Right lung (tissue), 5 donors: ENCODE data around the gene B4GALT2. TPM values are rescaled to one million over a fixed set of nuclear protein-coding genes. Genes with fewer than 3 reads are reported as not detected.

Source experiments
- DNase-seq, 2 donors: peaks; one replicate each; pipeline ENCODE4 v3.0.0-alpha.2; 2013
- polyA plus RNA-seq, 5 donors: library from polyadenylated mRNA; unstranded; fragments of 120-200 nt; gene quantifications; one replicate each; pipeline versions ENCODE4 v1.2.1 to v1.2.3, GENCODE V29; 2013; ENCODE audit warnings: inconsistent platforms in 1 of 5, low replicate concordance in 1 of 5; ENCODE audit not compliant: insufficient read length in 5 of 5, insufficient read depth in 1 of 5

Gene B4GALT2
- polyA plus RNA-seq, 5 donors = 32.0 to 70.2 (median 40.1) TPM

GRCh38 chr1:43945674-43946235 lies 33.3 kb upstream of the B4GALT2 start:
- no peak for DNase-seq

DNA sequence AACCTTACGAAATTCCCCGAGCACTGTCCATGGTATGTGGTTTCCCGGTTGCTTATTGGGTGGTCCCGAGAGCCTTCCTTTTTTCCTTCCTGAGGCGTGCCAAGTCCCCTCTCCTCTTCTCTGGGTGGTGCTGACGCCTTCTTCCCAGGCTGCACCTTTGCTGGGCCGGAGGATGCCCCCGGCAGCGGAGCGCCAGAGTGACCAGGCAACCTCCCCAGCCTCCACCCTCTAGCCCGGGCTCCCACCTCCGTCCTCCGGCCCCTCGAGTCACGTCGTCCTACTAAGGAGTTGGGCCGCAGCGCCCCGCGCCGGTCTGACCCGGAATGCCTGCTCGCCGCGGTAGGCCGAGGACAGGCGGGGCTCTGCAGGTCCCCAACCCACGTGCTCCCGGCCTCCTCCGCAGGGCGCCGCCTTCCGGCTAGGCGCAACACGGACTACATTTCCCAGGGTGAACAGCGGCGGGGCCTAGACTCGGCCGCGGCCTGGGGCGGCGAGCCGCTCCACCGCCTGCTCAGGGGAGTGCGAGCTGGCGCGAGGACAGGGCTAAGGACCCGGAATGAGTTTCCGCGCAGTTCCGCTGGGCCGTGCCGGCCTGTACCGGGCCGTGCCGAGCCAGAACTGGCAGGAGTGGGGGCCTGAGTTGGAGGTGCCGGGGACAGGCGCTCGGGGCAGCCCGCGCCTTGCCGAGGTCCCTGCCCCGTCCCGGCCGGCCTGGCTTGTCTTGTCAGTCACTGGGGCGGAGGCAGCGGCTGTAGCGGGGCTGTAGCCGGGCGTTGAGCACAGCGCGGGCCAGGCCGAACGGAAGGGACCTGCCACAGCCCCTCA lies 32.6 kb upstream of the B4GALT2 start, which contains the start of gene IPO13:
Gene IPO13, plus strand, starts transcription at position 715 of the 825 bp plus-strand sequence. CDS start 651 bp downstream, outside the sequence.
- DNase-seq = peak; percentile 95 to 97

GRCh38 chr1:43947061-43947873 lies 31.7 kb upstream of the B4GALT2 start:
- no peak for DNase-seq

DNA sequence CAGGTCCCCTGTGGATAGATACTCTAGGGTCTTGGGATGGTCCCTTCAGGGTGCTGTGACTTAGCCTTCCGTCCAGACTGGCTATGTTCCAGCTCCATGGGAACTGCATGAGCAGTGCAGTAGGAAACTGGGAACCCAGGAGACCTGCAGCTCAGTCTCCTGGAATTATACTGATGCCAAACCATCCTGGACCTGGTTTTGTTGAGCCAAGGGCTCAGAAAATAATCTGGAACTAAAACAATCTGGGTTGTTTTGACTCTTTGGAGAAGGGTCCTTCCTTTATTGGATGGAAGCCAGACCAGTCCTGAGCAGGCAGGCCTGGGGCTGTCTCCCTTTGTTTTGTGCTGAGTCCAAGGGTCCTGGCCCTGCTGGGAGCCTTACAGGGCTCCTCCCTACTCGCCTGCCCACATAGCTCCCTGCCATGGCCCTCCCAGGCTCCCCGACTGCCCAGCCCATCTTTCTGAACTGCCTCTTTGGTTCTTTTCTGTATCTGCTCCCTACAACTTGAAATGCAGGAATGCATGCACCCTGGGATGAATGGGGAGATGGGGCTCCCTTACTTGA lies 31.1 kb upstream of the B4GALT2 start:
- no peak for DNase-seq

GRCh38 chr1:43949678-43950077 lies 29.3 kb upstream of the B4GALT2 start:
- no peak for DNase-seq

GRCh38 chr1:43951021-43951985 lies 27.7 kb upstream of the B4GALT2 start:
- no peak for DNase-seq

GRCh38 chr1:43952731-43953346 lies 26.2 kb upstream of the B4GALT2 start:
- DNase-seq = no peak

- no peak for DNase-seq
These were observed 25.6 kb upstream of the B4GALT2 start for GRCh38 chr1:43953361-43953760.

- DNase-seq = no peak
These were observed 25.0 kb upstream of the B4GALT2 start for GRCh38 chr1:43954036-43954435.

GRCh38 chr1:43956234-43956633 lies 22.8 kb upstream of the B4GALT2 start:
- DNase-seq = no peak

DNA sequence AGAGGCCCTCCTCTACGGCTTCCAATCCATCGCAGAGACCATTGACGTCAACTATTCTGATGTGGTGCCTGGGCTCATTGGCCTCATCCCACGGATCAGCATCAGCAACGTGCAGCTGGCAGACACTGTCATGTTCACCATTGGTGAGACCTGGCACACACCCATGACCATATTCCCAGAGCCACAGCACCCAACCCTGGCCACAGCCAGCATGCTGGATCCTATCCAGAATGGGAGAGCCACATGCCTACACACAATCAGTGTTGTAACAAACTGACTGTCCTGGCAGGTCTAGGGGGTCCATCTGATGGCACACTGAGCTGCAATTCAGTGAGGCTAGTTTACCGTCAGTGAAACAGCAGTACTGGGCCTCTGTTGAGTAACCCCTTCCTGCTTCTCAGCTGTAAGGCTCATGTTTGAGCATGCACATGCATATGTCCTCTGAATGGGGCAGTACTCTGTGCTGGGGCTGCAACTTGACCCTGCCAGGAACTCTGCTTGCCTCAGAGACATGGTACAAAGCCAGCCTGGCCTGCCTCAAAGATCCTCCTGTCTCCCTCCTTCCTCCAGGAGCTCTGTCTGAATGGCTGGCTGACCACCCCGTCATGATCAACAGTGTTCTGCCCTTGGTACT lies 21.5 kb upstream of the B4GALT2 start:
- no peak for DNase-seq

DNA sequence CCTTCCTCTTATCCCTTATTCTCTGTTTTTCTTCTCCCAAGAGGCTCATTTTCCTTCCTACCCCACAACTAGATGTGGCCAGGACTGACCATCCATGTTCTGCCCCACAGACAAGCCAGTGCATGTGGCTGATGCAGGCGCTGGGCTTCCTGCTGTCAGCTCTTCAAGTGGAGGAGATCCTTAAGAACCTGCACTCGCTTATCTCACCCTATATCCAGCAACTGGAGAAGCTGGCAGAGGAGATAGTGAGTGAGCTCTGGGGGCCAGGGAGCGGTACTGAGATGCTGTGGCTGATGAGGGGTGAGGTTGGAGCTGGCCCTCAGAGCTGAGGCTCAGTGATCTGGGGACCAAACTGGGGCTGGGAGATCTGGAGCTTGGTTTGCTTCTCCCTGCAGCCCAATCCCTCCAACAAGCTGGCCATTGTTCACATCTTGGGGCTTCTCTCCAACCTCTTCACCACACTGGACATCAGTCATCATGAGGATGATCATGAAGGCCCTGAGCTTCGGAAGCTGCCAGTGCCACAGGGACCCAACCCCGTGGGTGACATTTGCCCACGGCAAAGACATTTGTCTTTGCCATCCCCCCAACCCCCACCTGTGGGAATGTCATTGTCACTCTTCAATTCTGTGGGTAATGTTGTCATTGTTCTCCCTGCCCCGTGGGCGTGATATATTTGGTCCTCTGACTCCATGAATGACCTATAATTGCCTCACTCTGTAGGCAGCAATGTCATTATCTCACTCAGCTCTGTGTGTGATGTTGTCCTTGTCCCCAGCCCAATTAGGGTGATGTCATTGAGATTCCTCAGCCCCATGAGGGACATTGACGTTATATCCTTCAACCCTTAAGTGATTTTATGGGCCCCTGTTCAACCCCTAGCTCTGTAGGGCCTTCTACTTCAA lies 20.4 kb upstream of the B4GALT2 start:
- no peak for DNase-seq

GRCh38 chr1:43960798-43961197 lies 18.2 kb upstream of the B4GALT2 start:
- no peak for DNase-seq

DNA sequence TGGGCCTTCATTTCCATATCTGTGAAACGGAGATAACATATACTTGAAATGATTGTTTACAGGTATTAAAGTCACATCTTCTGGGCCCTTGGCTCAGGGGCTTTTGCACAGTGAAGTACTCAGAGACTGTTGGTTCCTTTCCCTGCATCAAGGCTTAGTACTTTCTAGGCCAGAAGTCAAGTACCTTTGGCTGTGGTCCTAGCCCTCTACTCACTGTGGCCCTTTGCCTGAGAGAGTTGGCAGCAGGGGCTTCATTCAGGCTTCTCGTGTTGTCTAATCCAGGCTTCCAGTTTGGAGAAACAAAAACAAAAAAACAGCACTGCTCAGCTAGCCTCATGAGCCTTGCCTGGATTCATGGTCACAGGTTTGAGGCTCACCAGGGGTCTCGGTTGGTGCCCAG lies 17.3 kb upstream of the B4GALT2 start:
- no peak for DNase-seq

DNA sequence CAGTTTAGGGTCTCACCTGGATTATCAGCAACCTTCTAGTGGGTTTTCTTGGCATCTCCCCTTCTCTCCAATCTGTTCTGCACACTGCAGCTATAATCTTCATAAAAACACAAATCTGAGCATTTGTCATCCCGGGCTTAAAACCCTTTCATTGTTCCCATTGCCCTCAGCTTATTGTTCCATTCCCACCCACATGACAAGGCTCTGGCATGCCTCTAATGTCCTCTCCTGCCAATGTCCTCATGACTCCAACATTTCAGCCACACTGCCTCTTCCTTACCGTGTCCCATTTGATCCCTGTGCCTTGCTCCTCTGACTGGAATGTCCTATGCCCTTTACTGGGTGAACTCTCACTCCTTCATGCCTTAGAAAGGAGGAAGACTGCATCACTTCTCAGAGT lies 16.7 kb upstream of the B4GALT2 start:
- DNase-seq = no peak

DNA sequence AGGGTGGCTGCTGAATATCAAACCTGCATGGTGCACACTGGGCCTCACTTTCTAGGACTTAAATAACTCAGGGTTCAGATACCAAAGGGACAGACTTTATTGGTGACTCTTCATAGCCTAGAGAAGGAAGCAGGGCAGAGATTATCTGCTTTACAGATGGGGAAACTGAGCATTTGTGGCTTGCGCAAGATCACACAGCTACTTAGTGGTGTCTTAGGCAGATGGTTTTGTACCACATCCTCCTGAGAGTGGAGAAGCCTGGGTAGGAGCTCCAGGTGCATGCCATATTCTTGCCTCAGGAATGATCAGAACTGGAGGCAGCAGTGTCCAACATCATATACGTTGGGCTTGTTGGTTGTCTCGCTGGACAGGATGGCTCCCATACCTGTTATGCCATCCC lies 16.0 kb upstream of the B4GALT2 start:
- DNase-seq = no peak

GRCh38 chr1:43963890-43964289 lies 15.1 kb upstream of the B4GALT2 start:
- DNase-seq = no peak

DNA sequence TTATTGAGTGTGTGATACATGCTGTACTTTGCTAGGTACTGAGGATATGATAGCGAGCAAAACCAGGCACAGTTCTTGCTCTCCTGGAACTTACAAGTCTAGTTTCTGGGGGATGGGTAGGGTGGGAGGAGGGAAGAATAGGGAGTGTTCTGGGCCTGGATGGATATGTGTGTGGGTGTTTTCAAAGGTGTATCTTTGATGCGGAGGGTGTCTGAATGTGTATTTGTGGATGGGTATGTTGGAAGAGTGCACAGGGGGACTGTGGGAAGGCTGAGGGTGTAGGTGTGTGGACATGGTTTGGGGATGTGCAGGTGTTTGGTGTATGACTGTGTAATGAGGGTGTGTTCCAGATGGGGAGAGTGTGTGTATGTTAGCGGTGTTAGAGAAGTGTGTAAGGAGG lies 13.7 kb upstream of the B4GALT2 start:
- no peak for DNase-seq
